Upper lobe of right lung (tissue), 1 donor: ENCODE results near the gene LYPD6. TPM values are rescaled to one million over a fixed set of nuclear protein-coding genes. Genes with fewer than 3 reads are reported as not detected.
"Not testable (repeated sequence)": the region's sequence is repeated elsewhere in the genome, so short reads cannot be mapped to it uniquely, and the experiment has no call there.

Source experiments
- ATAC-seq: fragments of 200-7000 bp; cut with Tn5 transposase; one replicate; pipeline ENCODE4 v1.9.1; 2020; ENCODE audit warnings: mild to moderate bottlenecking, moderate library complexity
- DNase-seq: peaks from one replicate; pipeline ENCODE4 v3.0.0-alpha.2; 2020
- H3K27ac ChIP-seq: fragments of 200-600 bp; one replicate; pipeline ENCODE4 v1.8.0; 2022
- H3K27me3 ChIP-seq: fragments of 200-600 bp; one replicate; pipeline ENCODE4 v1.8.0; 2022; ENCODE audit warnings: mild to moderate bottlenecking
- H3K36me3 ChIP-seq: fragments of 200-600 bp; one replicate; pipeline ENCODE4 v1.8.0; 2022
- H3K4me1 ChIP-seq: fragments of 200-600 bp; one replicate; pipeline ENCODE4 v1.8.0; 2022
- H3K4me3 ChIP-seq: fragments of 200-600 bp; one replicate; pipeline ENCODE4 v1.8.0; 2022; ENCODE audit warnings: mild to moderate bottlenecking
- H3K9me3 ChIP-seq: fragments of 200-600 bp; one replicate; pipeline ENCODE4 v1.8.0; 2022
- CTCF ChIP-seq: fragments of 200-600 bp; IDR thresholded peaks from one replicate; pipeline ENCODE4 v1.8.0; 2022; ENCODE audit warnings: antibody characterized with exemption
- intact Hi-C: fragments of 100-400 bp; cut with DNase I; formaldehyde crosslinking; loops from one replicate; pipeline ENCODE4 v1.11.0; 2022
- total RNA-seq: library from RNA; stranded (reverse); fragmentation: NEBNext Ultra II Directional; extraction: Animal tissue kit (Norgen Biotek cat#: 25700); gene quantifications from one replicate; pipeline ENCODE4 v1.2.1, GENCODE V29; 2021
- donor health status: DM: no; HTN: yes; CAD: no; lungs with severe emphysema.

Gene LYPD6
- total RNA-seq, 1 donor from 2014 or later: 0.29 TPM

DNA sequence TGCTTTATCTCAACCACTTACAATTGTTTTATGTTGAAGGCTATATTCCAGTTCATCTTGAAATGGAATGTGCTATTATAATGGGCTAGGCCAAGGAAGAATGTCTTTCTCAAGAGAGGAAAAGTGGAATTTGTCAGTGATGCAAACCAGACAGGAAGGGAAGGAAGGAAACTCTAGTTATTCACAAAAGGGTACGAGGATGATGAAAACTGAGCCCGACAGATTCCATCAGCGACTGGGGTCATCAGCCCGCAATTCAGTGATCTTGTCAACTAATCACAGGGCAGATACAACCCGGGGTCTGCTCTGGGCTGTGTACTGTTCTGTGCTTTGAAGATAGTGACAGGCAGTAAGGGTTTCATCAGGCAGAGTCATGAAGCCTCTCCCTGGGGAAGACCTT is 23.4 kb upstream of the LYPD6 start:
- no peak for DNase-seq

DNA sequence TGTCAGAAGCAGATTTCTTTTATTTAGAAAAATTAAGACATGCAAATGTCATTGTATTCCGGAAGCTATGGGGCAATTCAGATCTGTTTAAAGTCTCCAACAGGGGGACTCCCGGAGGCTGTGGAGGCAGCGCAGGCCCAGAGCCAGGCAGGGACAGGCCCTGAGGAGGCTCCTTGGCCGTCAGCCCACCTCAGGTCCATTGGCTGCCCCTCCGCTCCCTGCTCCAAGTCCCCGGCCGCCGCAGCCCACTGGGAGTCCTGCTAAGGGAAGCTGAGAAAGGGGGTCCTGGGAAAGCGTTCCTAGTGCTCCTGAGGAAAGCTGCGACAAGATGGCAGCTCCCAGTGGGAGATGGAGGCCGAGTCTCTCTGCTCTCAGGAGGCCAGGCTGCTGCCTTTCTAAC is 20.0 kb upstream of the LYPD6 start:
- no peaks in the 10 kb centered on the region for H3K9me3 ChIP-seq
- H3K36me3 ChIP-seq: no peaks in the 10 kb centered on the region
- H3K4me1 ChIP-seq: no peaks in the 10 kb centered on the region
- DNase-seq (no peak), ATAC-seq (no peak)
- H3K4me3 ChIP-seq: no peak overlapping the region
- H3K27ac ChIP-seq: no peak overlapping the region
- intact Hi-C loops: no loop called here
- H3K27me3 ChIP-seq: peaks cover 3% of the 10 kb centered on the region
- TF ChIP-seq CTCF: no peak

More for the DNA sequence above, 23.4 kb upstream of the LYPD6 start:
- peaks cover 8% of the 10 kb centered on the region for H3K27me3 ChIP-seq
- H3K27ac ChIP-seq: no peak overlapping the region
- no peak overlapping the region for H3K4me3 ChIP-seq
- intact Hi-C loops: no loop called here
- no peak for ATAC-seq
- TF ChIP-seq CTCF: no peak
- no peaks in the 10 kb centered on the region for H3K9me3 ChIP-seq
- H3K4me1 ChIP-seq: no peaks in the 10 kb centered on the region
- H3K36me3 ChIP-seq: no peaks in the 10 kb centered on the region

- intact Hi-C loops: no loop called here
- no peak overlapping the region for H3K4me3 ChIP-seq
- H3K36me3 ChIP-seq: no peaks in the 10 kb centered on the region
- H3K4me1 ChIP-seq: no peaks in the 10 kb centered on the region
- H3K27ac ChIP-seq: no peak overlapping the region
- DNase-seq: no peak
- no peak for TF ChIP-seq CTCF
- no peaks in the 10 kb centered on the region for H3K27me3 ChIP-seq
- no peaks in the 10 kb centered on the region for H3K9me3 ChIP-seq
- ATAC-seq: no peak
Measured at GRCh38 chr2:149312039-149312438, 18.3 kb upstream of the LYPD6 start.

GRCh38 chr2:149313512-149313972 is 16.8 kb upstream of the LYPD6 start:
- H3K27me3 ChIP-seq: no peaks in the 10 kb centered on the region
- peak; percentile 92 for ATAC-seq
- H3K27ac ChIP-seq: no peak overlapping the region
- H3K4me1 ChIP-seq: no peaks in the 10 kb centered on the region
- intact Hi-C loops: no loop called here
- DNase-seq: no peak
- no peaks in the 10 kb centered on the region for H3K9me3 ChIP-seq
- no peaks in the 10 kb centered on the region for H3K36me3 ChIP-seq
- peak; percentile 74 for TF ChIP-seq CTCF
- no peak overlapping the region for H3K4me3 ChIP-seq

DNA sequence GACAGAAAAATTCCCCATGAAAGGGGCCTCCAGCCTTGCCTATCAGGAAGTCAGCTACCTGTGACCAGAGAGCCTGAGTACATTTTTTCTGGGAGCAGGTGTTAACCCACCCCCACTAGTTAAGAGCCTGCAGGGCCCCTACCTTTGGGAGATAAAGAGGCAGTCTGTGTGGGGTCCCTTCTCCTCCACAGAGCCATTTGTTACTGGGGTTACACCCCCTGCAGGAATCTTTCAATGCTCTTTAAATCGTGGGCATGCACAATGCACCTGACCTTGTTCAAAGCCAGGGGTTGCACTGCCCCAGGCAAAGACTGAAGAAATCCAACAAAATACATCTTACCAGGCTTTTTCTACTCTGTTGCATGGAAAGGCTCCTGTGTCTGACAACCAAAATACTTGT is 15.7 kb upstream of the LYPD6 start:
- no peak for TF ChIP-seq CTCF
- intact Hi-C loops: no loop called here
- Histone ChIP-seq H3K9me3 (no peaks in the 10 kb centered on the region), H3K36me3 (no peaks in the 10 kb centered on the region), H3K27me3 (no peaks in the 10 kb centered on the region), H3K27ac (no peak overlapping the region), H3K4me3 (no peak overlapping the region), H3K4me1 (no peaks in the 10 kb centered on the region)
- ATAC-seq (no peak), DNase-seq (no peak)

GRCh38 chr2:149315461-149315860 is 14.9 kb upstream of the LYPD6 start:
- no peaks in the 10 kb centered on the region for H3K9me3 ChIP-seq
- no peaks in the 10 kb centered on the region for H3K36me3 ChIP-seq
- intact Hi-C loops: no loop called here
- ATAC-seq (no peak), DNase-seq (no peak)
- no peak overlapping the region for H3K4me3 ChIP-seq
- peaks cover 4% of the 10 kb centered on the region for H3K27me3 ChIP-seq
- H3K4me1 ChIP-seq: no peaks in the 10 kb centered on the region
- no peak overlapping the region for H3K27ac ChIP-seq
- no peak for TF ChIP-seq CTCF

- H3K27ac ChIP-seq, H3K9me3 ChIP-seq, ATAC-seq, H3K36me3 ChIP-seq, intact Hi-C loops, H3K4me3 ChIP-seq, DNase-seq, H3K4me1 ChIP-seq: not testable (repeated sequence)
- peaks cover 11% of the 10 kb centered on the region for H3K27me3 ChIP-seq
Measured at GRCh38 chr2:149318566-149318965, 11.8 kb upstream of the LYPD6 start.
